DMS53 treated with DMSO at 0.1 percent for 48 hours (cell line): ENCODE results near the gene SORBS1.

Source experiments
- DNase-seq: peaks from one replicate; lab custom pipeline; 2025; ENCODE audit not compliant: unreplicated experiment; lab: John Stamatoyannopoulos, UW

SORBS1 gene

DNA sequence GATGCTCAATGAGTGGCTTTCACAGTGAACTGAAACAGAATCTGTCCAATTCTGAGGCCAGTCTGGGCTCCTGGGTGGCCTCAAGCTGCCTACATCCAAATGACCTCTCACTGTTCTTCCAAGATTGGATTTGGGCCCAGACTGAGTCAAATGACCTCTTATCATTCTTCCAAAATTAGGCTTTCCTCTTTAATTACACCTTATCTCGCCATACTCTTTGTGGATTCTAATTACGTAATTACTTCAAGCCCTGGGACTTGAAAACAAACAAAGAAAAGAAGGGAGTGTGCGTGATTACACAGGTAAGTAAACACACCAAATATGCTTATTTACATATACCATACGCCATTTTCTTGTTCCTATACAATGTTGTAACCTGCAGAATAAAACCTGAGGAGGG is 18.8 kb downstream of the SORBS1 start:
- no peak for DNase-seq

DNA sequence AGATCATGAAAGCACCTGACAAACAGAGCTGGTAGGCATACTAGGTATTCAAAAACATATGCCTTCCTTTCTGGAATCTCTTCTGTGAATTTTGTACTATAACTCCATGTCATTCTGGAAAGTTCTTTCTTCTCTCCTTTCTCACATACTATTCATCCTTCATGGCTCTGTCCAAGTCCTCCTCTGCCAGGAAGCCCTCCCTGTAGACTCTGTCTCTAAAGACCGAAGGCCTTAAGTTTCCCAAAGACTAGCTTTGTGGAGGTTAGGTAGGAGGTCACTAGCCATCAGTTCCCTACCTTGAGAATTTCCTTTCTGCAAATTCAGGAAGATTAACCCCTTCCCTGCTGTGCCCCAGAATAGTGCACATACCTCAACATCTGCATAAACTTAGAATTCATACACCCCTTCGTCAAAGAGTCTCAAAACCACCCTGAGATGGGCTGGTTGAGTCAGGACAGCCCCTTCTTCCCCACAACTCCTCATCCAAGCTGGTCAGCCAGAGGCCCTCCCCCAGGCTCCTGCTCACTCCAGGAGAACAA is 20.6 kb downstream of the SORBS1 start:
- no peak for DNase-seq

GRCh38 chr10:95539560-95540284 is 21.4 kb downstream of the SORBS1 start:
- no peak for DNase-seq

- no peak for DNase-seq
Observed at GRCh38 chr10:95538412-95538811, 22.8 kb downstream of the SORBS1 start.

DNA sequence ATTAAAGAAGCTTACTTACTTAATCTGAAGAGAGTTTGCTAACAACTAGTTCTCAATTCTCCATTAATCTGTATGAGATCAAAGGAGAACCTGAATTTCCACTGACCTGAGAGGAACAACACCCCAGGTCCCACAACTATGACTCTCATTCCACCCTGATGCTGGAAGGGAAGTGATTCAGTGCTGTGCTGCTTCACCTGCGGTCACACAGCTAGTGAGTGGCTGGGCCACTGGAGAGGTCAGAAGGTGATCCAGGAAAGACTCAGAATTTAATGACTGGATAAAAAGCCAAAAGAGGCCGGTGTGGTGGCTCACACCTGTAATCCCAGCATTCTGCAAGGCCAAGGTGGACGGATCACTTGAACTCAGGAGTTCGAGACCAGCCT is 23.6 kb downstream of the SORBS1 start:
- DNase-seq = no peak

- DNase-seq = no peak
Observed at GRCh38 chr10:95536894-95537541, 24.2 kb downstream of the SORBS1 start.

- DNase-seq = no peak
Observed at GRCh38 chr10:95536017-95536416, 25.2 kb downstream of the SORBS1 start.

GRCh38 chr10:95535526-95535925 is 25.6 kb downstream of the SORBS1 start:
- DNase-seq = no peak

GRCh38 chr10:95533590-95533989 is 27.6 kb downstream of the SORBS1 start:
- DNase-seq = no peak

DNA sequence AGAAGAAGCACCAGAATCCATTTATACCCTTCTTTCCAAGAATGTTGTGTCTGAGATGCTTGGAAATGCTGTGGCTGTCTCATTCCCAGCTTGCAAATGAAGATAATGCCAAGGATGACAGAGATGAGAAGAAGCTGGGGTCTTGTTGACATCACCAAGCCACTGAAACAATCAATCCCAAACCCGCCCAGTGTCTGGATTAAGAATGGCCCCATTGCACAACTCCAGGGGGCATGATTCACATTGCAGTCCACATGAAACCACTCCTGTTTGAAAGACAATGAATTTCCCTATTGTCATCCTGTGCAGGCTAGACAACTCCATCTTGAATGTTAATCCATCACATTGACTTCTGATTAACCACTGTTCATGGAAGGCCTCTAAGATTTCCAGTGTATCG is 28.6 kb downstream of the SORBS1 start:
- no peak for DNase-seq

GRCh38 chr10:95531994-95532399 is 29.2 kb downstream of the SORBS1 start:
- DNase-seq = no peak

GRCh38 chr10:95531058-95531809 is 29.9 kb downstream of the SORBS1 start:
- DNase-seq = no peak

- DNase-seq = no peak
Observed at GRCh38 chr10:95530561-95530960, 30.6 kb downstream of the SORBS1 start.

DNA sequence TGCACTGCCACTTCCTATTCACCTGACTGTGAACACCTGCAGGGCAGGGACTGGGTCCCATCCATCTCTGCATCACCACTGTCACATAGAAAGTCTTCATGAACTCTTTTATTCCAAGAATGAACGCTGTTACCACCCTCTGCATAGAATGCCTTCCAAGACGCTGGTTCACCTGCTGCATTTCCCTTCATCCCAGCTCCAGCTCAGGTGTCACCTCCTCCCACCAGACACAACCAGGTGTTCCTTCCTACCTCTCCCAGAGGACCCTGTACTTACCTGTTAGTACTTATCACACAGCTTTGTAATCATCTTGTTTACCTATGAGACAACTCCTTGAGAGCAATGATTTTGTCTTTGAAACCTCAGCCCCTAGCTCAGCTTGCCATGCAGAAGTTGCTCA is 31.1 kb downstream of the SORBS1 start:
- no peak for DNase-seq

DNA sequence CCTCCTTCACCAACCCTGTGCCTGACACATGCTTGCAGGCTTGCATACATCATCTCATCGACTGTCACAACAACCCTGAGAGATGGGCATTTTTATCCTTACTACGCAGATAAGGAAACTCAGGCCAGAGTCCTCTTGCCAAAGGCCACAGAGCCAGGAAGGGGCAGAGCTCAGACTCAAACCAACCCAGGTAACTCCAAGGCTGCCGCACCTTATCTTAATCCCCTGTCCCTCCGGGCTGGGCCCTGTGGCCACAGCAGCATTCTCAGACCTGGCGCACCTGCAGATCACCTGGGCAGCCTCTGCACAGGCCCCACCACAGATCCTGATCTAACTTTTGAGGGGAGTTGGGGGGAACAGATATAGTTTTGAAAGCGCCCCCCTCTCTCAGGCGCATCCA is 35.1 kb downstream of the SORBS1 start:
- DNase-seq = no peak

DNA sequence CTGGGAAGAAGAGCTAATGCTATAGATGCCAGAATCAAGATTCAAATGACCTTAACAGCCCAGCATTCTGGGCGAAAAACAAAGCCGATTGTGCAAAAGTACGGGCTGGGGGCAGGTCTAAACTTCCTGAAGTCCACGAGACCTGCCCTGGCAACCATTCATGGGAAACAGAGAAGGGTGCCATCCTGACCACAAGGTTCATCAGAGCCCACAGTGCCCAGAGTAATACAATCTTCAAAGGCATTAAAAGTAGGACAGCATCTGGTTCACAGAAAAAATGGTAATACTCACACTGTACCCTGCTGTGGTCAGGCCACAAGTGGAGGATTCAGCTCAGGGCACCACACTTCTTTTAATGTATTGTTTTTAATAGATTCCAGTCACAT is 36.1 kb downstream of the SORBS1 start:
- DNase-seq = no peak

DNA sequence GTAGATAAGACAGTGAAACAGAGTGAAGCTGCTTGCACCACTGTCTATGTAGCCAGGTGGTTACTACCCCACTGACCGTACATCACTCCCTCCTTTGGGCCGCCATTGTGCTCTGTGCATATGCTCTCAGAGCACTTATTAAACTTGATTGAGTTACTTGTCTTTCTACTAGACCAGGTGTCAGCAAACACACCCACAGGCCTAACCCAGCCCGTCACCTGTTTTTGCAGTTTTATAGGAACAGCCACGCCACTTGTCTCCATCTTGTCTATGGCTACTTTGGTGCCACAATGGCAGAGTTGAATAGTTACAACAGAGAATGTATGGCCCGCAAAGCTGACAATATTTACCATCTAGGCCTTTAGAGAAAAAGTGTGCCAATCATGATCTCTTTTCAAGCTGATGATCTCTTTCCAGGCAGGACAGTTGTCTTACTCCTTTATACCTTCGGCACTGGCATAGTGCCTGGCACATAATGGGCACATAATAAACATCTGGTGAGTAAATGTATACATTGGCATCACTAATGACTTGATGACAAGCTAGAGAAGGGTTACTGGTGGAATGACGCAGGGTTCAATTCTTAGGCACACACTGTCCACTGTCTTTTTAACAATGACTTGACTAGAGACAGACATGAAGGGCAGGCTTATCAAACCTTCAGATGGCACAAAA is 36.7 kb downstream of the SORBS1 start:
- no peak for DNase-seq

- no peak for DNase-seq
Observed at GRCh38 chr10:95522117-95522516, 39.1 kb downstream of the SORBS1 start.

DNA sequence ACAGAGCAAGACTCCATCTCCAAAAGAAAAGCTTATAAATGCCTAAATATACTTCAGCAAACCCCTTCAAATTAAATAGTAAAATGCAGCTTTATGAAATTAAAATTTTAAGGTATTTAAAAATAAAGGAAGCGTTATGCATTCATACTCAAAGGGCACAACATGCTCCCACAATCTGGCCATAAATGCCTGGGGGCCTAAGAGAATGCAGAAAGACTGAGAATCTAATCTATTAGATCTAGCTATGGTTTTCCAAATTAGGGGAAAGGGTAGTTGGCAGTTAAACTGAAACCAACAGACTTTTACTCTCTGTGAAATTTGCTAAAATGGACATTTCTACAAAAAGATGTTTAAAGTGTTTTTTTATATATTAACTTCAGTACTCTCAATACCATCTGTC is 40.6 kb downstream of the SORBS1 start:
- no peak for DNase-seq

- DNase-seq = no peak
Observed at GRCh38 chr10:95518455-95519452, 42.4 kb downstream of the SORBS1 start.
